OCI-LY1 (cell line): ENCODE results near the gene DUSP22.

Experiments used
- H2AFZ ChIP-seq: fragments of 200-600 bp; sonication (generic), shearing (Covaris generic); 2 replicates; pipeline ENCODE4 v1.6.0; 2014; ENCODE audit warnings: antibody characterized with exemption, mild to moderate bottlenecking, low read length
- H3F3A ChIP-seq: fragments of 200-600 bp; sonication (generic), shearing (Covaris generic); 2 replicates; pipeline ENCODE4 v1.6.0; 2014; ENCODE audit warnings: mild to moderate bottlenecking, antibody characterized with exemption, low read length, moderate library complexity; ENCODE audit not compliant: insufficient read depth
- H3K27ac ChIP-seq: fragments of 200-600 bp; sonication (generic); 2 replicates; pipeline ENCODE4 v1.5.1; 2014; ENCODE audit warnings: low read length, mixed run types, mild to moderate bottlenecking, low read depth; ENCODE audit not compliant: poor library complexity, severe bottlenecking
- H3K27me3 ChIP-seq: fragments of 200-600 bp; sonication (generic); 2 replicates; pipeline ENCODE4 v1.6.0; 2014; ENCODE audit warnings: antibody characterized with exemption, mild to moderate bottlenecking, low read length, moderate library complexity; ENCODE audit not compliant: insufficient read depth
- H3K36me3 ChIP-seq: fragments of 200-600 bp; sonication (generic); 2 replicates; pipeline ENCODE4 v1.6.1; 2014; ENCODE audit warnings: mild to moderate bottlenecking, antibody characterized with exemption, low read length, moderate library complexity, mixed read lengths; ENCODE audit not compliant: insufficient read depth
- H3K4me1 ChIP-seq: fragments of 200-600 bp; sonication (generic); 2 replicates; pipeline ENCODE4 v1.5.1; 2014; ENCODE audit warnings: mild to moderate bottlenecking, low read length, moderate library complexity; ENCODE audit not compliant: insufficient read depth, severe bottlenecking
- H3K4me2 ChIP-seq: fragments of 200-600 bp; sonication (generic), shearing (Covaris generic); 2 replicates; pipeline ENCODE4 v1.6.1; 2014; ENCODE audit warnings: low read length
- H3K4me3 ChIP-seq: fragments of 200-600 bp; sonication (generic); 2 replicates; pipeline ENCODE4 v1.5.1; 2014; ENCODE audit warnings: low read length, low read depth, mild to moderate bottlenecking, mixed read lengths; ENCODE audit not compliant: poor library complexity, severe bottlenecking
- H3K79me2 ChIP-seq: fragments of 200-600 bp; shearing (Covaris generic); 2 replicates; pipeline ENCODE4 v1.6.1; 2016; ENCODE audit warnings: mixed run types, low read length, mixed read lengths; ENCODE audit not compliant: insufficient read depth
- H3K9ac ChIP-seq: fragments of 200-600 bp; sonication (generic), shearing (Covaris generic); 2 replicates; pipeline ENCODE4 v1.6.1; 2014; ENCODE audit warnings: mild to moderate bottlenecking, low read length, mixed read lengths
- H3K9me2 ChIP-seq: fragments of 200-600 bp; sonication (generic), shearing (Covaris generic); 2 replicates; pipeline ENCODE4 v1.6.1; 2014; ENCODE audit warnings: low read depth, mild to moderate bottlenecking, low read length, mixed read lengths
- H3K9me3 ChIP-seq: fragments of 200-600 bp; shearing (Covaris generic); 2 replicates; pipeline ENCODE4 v1.6.1; 2014; ENCODE audit warnings: low read length, mixed read lengths
- H4K20me1 ChIP-seq: fragments of 200-600 bp; sonication (generic), shearing (Covaris generic); 2 replicates; pipeline ENCODE4 v1.6.0; 2016; ENCODE audit warnings: mild to moderate bottlenecking, low read length; ENCODE audit not compliant: insufficient read depth
- EZH2 ChIP-seq: fragments of 200-600 bp; sonication (generic), shearing (Covaris generic); IDR thresholded peaks from 2 replicates; pipeline ENCODE4 v1.8.0; 2017; ENCODE audit warnings: borderline replicate concordance, mixed run types, mild to moderate bottlenecking, antibody characterized with exemption, low read length, moderate library complexity, mixed read lengths
- TF ChIP-seq, protein P1 (sequence below): fragments of 200-600 bp; sonication (generic), shearing (Covaris generic); IDR thresholded peaks from 2 replicates; pipeline ENCODE4 v1.5.1; 2017; ENCODE audit warnings: mild to moderate bottlenecking, antibody characterized with exemption, low read length, moderate library complexity, mixed read lengths

DUSP22 gene

DNA sequence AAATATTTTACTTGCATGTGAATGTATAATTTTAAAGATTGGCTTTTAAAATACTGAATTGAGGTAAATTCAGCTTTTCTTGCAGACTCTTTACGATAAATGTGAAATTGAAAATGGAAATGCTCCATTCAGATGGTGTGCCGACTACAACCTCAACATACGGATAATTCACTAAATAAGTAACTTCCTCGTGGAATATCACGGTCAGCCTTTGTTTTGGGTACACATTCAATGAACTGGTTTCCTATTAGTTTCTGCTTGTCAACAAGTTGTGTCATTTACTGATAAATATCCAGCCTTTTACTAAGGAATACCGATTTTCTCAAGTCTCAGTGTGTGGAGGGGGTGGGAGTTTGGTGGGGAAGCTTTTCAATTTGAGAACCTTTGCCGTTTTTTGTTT is 96.9 kb downstream of the DUSP22 start:
- TF ChIP-seq EZH2, result no peak
- TF ChIP-seq, protein P1, sequence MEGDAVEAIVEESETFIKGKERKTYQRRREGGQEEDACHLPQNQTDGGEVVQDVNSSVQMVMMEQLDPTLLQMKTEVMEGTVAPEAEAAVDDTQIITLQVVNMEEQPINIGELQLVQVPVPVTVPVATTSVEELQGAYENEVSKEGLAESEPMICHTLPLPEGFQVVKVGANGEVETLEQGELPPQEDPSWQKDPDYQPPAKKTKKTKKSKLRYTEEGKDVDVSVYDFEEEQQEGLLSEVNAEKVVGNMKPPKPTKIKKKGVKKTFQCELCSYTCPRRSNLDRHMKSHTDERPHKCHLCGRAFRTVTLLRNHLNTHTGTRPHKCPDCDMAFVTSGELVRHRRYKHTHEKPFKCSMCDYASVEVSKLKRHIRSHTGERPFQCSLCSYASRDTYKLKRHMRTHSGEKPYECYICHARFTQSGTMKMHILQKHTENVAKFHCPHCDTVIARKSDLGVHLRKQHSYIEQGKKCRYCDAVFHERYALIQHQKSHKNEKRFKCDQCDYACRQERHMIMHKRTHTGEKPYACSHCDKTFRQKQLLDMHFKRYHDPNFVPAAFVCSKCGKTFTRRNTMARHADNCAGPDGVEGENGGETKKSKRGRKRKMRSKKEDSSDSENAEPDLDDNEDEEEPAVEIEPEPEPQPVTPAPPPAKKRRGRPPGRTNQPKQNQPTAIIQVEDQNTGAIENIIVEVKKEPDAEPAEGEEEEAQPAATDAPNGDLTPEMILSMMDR, result no peak
- Histone ChIP-seq H3K9me3 (no peaks in the 10 kb centered on the region), H3K27ac (no peak overlapping the region), H4K20me1 (no peaks in the 10 kb centered on the region), H3K9ac (no peak overlapping the region), H3K36me3 (peaks cover 18% of the 10 kb centered on the region), H3K9me2 (no peaks in the 10 kb centered on the region), H3K79me2 (no peaks in the 10 kb centered on the region; the same call in 1 of the 2 replicates), H3K4me2 (no peak overlapping the region), H3K4me1 (peaks cover 27% of the 10 kb centered on the region), H3K4me3 (no peak overlapping the region), H3K27me3 (peaks cover 10% of the 10 kb centered on the region; the same call in 1 of the 2 replicates), H3F3A (no peaks in the 10 kb centered on the region), H2AFZ (no peak overlapping the region)

GRCh38 chr6:389622-390021 is 97.3 kb downstream of the DUSP22 start:
- no peak overlapping the region for H3K4me2 ChIP-seq
- no peak overlapping the region for H3K9ac ChIP-seq

DNA sequence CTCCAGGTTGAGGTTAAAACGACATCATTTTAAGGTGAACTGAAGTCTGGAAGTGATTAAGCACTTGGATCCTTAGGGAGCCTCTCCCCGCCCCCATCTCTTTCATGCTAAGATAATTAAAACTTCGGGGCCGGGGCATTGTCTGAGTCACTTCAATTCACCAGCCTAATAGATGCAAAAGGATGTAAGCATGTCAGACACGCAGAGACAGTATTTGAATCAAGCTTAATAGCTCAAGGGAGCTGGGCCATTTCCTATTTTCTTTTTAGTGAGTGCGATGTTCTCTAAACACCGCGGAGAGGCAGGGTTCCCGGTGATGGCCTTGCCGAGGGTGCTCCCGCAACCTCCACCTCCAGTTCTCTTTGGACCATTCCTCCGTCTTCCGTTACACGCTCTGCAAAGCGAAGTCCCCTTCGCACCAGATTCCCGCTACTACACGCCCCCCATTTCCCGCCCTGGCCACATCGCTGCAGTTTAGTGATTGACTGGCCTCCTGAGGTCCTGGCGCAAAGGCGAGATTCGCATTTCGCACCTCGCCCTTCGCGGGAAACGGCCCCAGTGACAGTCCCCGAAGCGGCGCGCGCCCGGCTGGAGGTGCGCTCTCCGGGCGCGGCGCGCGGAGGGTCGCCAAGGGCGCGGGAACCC is 98.7 kb downstream of the DUSP22 start:
- H3K27ac ChIP-seq, result no peak overlapping the region
- H2AFZ ChIP-seq, result no peak overlapping the region
- H3K79me2 ChIP-seq, result no peaks in the 10 kb centered on the region; the same call in 1 of the 2 replicates
- H3F3A ChIP-seq, result no peaks in the 10 kb centered on the region
- H3K36me3 ChIP-seq, result peaks cover 37% of the 10 kb centered on the region
- H3K9me3 ChIP-seq, result no peaks in the 10 kb centered on the region
- peak overlapping the region; percentile 85 for H3K4me2 ChIP-seq
- H3K4me3 ChIP-seq, result peak overlapping the region; percentile 89
- H3K9ac ChIP-seq, result peak overlapping the region; percentile 53
- H4K20me1 ChIP-seq, result no peaks in the 10 kb centered on the region
- no peaks in the 10 kb centered on the region for H3K9me2 ChIP-seq
- H3K4me1 ChIP-seq, result peaks cover 41% of the 10 kb centered on the region
- H3K27me3 ChIP-seq, result peaks cover 10% of the 10 kb centered on the region; the same call in 1 of the 2 replicates
- TF ChIP-seq EZH2, result no peak
- TF ChIP-seq, protein P1, result 0 out of 2 replicates have a peak, but pooled peaks have one; percentile 5

More at GRCh38 chr6:389622-390021, 97.3 kb downstream of the DUSP22 start:
- Histone ChIP-seq H2AFZ (no peak overlapping the region), H3K9me3 (no peaks in the 10 kb centered on the region), H3K9me2 (no peaks in the 10 kb centered on the region), H3K27me3 (peaks cover 10% of the 10 kb centered on the region; the same call in 1 of the 2 replicates), H3K4me3 (no peak overlapping the region), H4K20me1 (no peaks in the 10 kb centered on the region), H3K4me1 (peaks cover 31% of the 10 kb centered on the region), H3K27ac (no peak overlapping the region), H3F3A (no peaks in the 10 kb centered on the region), H3K79me2 (no peaks in the 10 kb centered on the region; the same call in 1 of the 2 replicates), H3K36me3 (peaks cover 23% of the 10 kb centered on the region)
- TF ChIP-seq, protein P1, result no peak
- TF ChIP-seq EZH2, result no peak
